ENCODE results near the gene MTMR4. TPM values are rescaled to one million over a fixed set of nuclear protein-coding genes. Genes with fewer than 3 reads are reported as not detected.
"Not testable (repeated sequence)": the region's sequence is repeated elsewhere in the genome, so short reads cannot be mapped to it uniquely, and the experiment has no call there.

MTMR4 gene
- total RNA-seq, 1 experiment from 2014 or later: 40.2 TPM

- H3K36me3 ChIP-seq: peaks cover 82% of the 10 kb centered on the region
- DNase-seq (ENCODE audit: low read depth in 1 of 2, low spot score in 2 of 2): no peak
- no peaks in the 10 kb centered on the region for H3K4me1 ChIP-seq (replicated peaks)
- no peaks in the 10 kb centered on the region for H3K9me3 ChIP-seq (replicated peaks)
- H3K27ac ChIP-seq: no peak overlapping the region
- no peaks in the 10 kb centered on the region for H3K27me3 ChIP-seq (replicated peaks)
- no peak overlapping the region for H3K4me3 ChIP-seq
Observed at GRCh38 chr17:58493506-58493905, 20.9 kb downstream of the MTMR4 start.

GRCh38 chr17:58492238-58493121 lies 22.0 kb downstream of the MTMR4 start:
- no peak for DNase-seq (ENCODE audit: low read depth in 1 of 2, low spot score in 2 of 2)
- Histone ChIP-seq H3K27me3 (replicated peaks) (no peaks in the 10 kb centered on the region), H3K4me3 (no peak overlapping the region), H3K4me1 (replicated peaks) (no peaks in the 10 kb centered on the region), H3K36me3 (peaks cover 78% of the 10 kb centered on the region), H3K9me3 (replicated peaks) (no peaks in the 10 kb centered on the region), H3K27ac (no peak overlapping the region)

- Histone ChIP-seq H3K4me3 (no peak overlapping the region), H3K9me3 (replicated peaks) (no peaks in the 10 kb centered on the region), H3K4me1 (replicated peaks) (no peaks in the 10 kb centered on the region), H3K36me3 (peaks cover 75% of the 10 kb centered on the region), H3K27me3 (replicated peaks) (no peaks in the 10 kb centered on the region), H3K27ac (no peak overlapping the region)
- no peak for DNase-seq (ENCODE audit: low read depth in 1 of 2, low spot score in 2 of 2)
Observed at GRCh38 chr17:58491510-58492045, 22.9 kb downstream of the MTMR4 start.

GRCh38 chr17:58488428-58488890 lies 26.0 kb downstream of the MTMR4 start:
- Histone ChIP-seq H3K9me3 (replicated peaks) (no peaks in the 10 kb centered on the region), H3K27ac (no peak overlapping the region), H3K36me3 (peaks cover 46% of the 10 kb centered on the region), H3K4me3 (no peak overlapping the region), H3K27me3 (replicated peaks) (no peaks in the 10 kb centered on the region), H3K4me1 (replicated peaks) (no peaks in the 10 kb centered on the region)
- DNase-seq (ENCODE audit: low read depth in 1 of 2, low spot score in 2 of 2): no peak

- no peaks in the 10 kb centered on the region for H3K9me3 ChIP-seq (replicated peaks)
- no peak within 1 kb of the TSS for H3K4me3 ChIP-seq
- no peak within 1 kb of the TSS for H3K27ac ChIP-seq
- DNase-seq (ENCODE audit: low read depth in 1 of 2, low spot score in 2 of 2): no peak
- peaks cover 40% of the 10 kb centered on the region for H3K36me3 ChIP-seq
- H3K4me1 ChIP-seq (replicated peaks): no peaks in the 10 kb centered on the region
- H3K27me3 ChIP-seq (replicated peaks): no peaks in the 10 kb centered on the region
Observed at GRCh38 chr17:58487589-58488427, 26.6 kb downstream of the MTMR4 start, which contains the start of gene HSF5. TSS of gene HSF5 (minus strand) at chr17:58488408. CDS start at chr17:58488274, 134 bp downstream.

GRCh38 chr17:58484600-58484999 lies 29.8 kb downstream of the MTMR4 start:
- Histone ChIP-seq H3K9me3 (replicated peaks) (no peaks in the 10 kb centered on the region), H3K4me3 (no peak overlapping the region), H3K27me3 (replicated peaks) (0 out of 2 replicates have a peak, but pooled peaks cover 3% of the 10 kb centered on the region), H3K36me3 (peaks cover 10% of the 10 kb centered on the region), H3K27ac (no peak overlapping the region), H3K4me1 (replicated peaks) (no peaks in the 10 kb centered on the region)
- no peak for DNase-seq (ENCODE audit: low read depth in 1 of 2, low spot score in 2 of 2)

GRCh38 chr17:58481798-58482197 lies 32.6 kb downstream of the MTMR4 start:
- not testable (repeated sequence) for H3K4me3 ChIP-seq; H3K27me3 ChIP-seq (replicated peaks); H3K36me3 ChIP-seq; H3K27ac ChIP-seq; DNase-seq (ENCODE audit: low read depth in 1 of 2, low spot score in 2 of 2); H3K4me1 ChIP-seq (replicated peaks); H3K9me3 ChIP-seq (replicated peaks)

GRCh38 chr17:58480090-58480489 lies 34.3 kb downstream of the MTMR4 start:
- Histone ChIP-seq H3K9me3 (replicated peaks) (no peaks in the 10 kb centered on the region), H3K4me1 (replicated peaks) (no peaks in the 10 kb centered on the region), H3K4me3 (no peak overlapping the region), H3K27me3 (replicated peaks) (0 out of 2 replicates have a peak, but pooled peaks cover 7% of the 10 kb centered on the region), H3K27ac (no peak overlapping the region), H3K36me3 (no peaks in the 10 kb centered on the region)
- no peak for DNase-seq (ENCODE audit: low read depth in 1 of 2, low spot score in 2 of 2)

GRCh38 chr17:58476812-58477211 lies 37.6 kb downstream of the MTMR4 start:
- no peak overlapping the region for H3K4me3 ChIP-seq
- H3K9me3 ChIP-seq (replicated peaks): no peaks in the 10 kb centered on the region
- no peak for DNase-seq (ENCODE audit: low read depth in 1 of 2, low spot score in 2 of 2)
- no peaks in the 10 kb centered on the region for H3K4me1 ChIP-seq (replicated peaks)
- peaks cover 12% of the 10 kb centered on the region; the same call in 1 of the 2 replicates for H3K27me3 ChIP-seq (replicated peaks)
- H3K27ac ChIP-seq: no peak overlapping the region
- no peaks in the 10 kb centered on the region for H3K36me3 ChIP-seq

GRCh38 chr17:58475985-58476384 lies 38.5 kb downstream of the MTMR4 start:
- DNase-seq (ENCODE audit: low read depth in 1 of 2, low spot score in 2 of 2): no peak
- H3K9me3 ChIP-seq (replicated peaks): no peaks in the 10 kb centered on the region

GRCh38 chr17:58470356-58470755 lies 44.1 kb downstream of the MTMR4 start:
- no peak overlapping the region for H3K27ac ChIP-seq
- H3K36me3 ChIP-seq: no peaks in the 10 kb centered on the region
- no peaks in the 10 kb centered on the region for H3K4me1 ChIP-seq (replicated peaks)
- no peaks in the 10 kb centered on the region for H3K9me3 ChIP-seq (replicated peaks)
- H3K27me3 ChIP-seq (replicated peaks): peaks cover 55% of the 10 kb centered on the region
- no peak overlapping the region for H3K4me3 ChIP-seq
- DNase-seq (ENCODE audit: low read depth in 1 of 2, low spot score in 2 of 2): no peak

More at GRCh38 chr17:58475985-58476384, 38.5 kb downstream of the MTMR4 start:
- H3K27ac ChIP-seq: no peak overlapping the region
- H3K27me3 ChIP-seq (replicated peaks): peaks cover 15% of the 10 kb centered on the region; the same call in 1 of the 2 replicates
- no peak overlapping the region for H3K4me3 ChIP-seq
- no peaks in the 10 kb centered on the region for H3K36me3 ChIP-seq
- no peaks in the 10 kb centered on the region for H3K4me1 ChIP-seq (replicated peaks)

GRCh38 chr17:58468944-58469343 lies 45.5 kb downstream of the MTMR4 start:
- no peaks in the 10 kb centered on the region for H3K4me1 ChIP-seq (replicated peaks)
- H3K27me3 ChIP-seq (replicated peaks): peaks cover 54% of the 10 kb centered on the region
- no peak overlapping the region for H3K4me3 ChIP-seq
- no peak for DNase-seq (ENCODE audit: low read depth in 1 of 2, low spot score in 2 of 2)
- no peak overlapping the region for H3K27ac ChIP-seq
- H3K9me3 ChIP-seq (replicated peaks): no peaks in the 10 kb centered on the region
- H3K36me3 ChIP-seq: no peaks in the 10 kb centered on the region

GRCh38 chr17:58455491-58455890 lies 58.9 kb downstream of the MTMR4 start:
- Histone ChIP-seq H3K4me1 (replicated peaks) (no peaks in the 10 kb centered on the region), H3K36me3 (no peaks in the 10 kb centered on the region), H3K27ac (no peak overlapping the region), H3K27me3 (replicated peaks) (peaks cover 14% of the 10 kb centered on the region; the same call in 1 of the 2 replicates), H3K4me3 (no peak overlapping the region), H3K9me3 (replicated peaks) (no peaks in the 10 kb centered on the region)
- DNase-seq (ENCODE audit: low read depth in 1 of 2, low spot score in 2 of 2): no peak

Measured in SJSA1 (cell line).